ENCODE results near the gene PIH1D2.
"Not testable (repeated sequence)": the region's sequence is repeated elsewhere in the genome, so short reads cannot be mapped to it uniquely, and the experiment has no call there.

PIH1D2 gene

GRCh38 chr11:112042161-112042960, 31.5 kb downstream of the PIH1D2 start:
- Mint-ChIP-seq H3K36me3 (peaks cover 52% of the 10 kb centered on the region), H3K27me3 (no peaks in the 10 kb centered on the region), H3K4me3 (no peak overlapping the region), H3K4me1 (no peaks in the 10 kb centered on the region), H3K27ac (no peak overlapping the region), H3K9me3 (no peaks in the 10 kb centered on the region)
- DNase-seq: no peak
- CTCF ChIA-PET: no interaction called here

GRCh38 chr11:112037527-112037926, 36.3 kb downstream of the PIH1D2 start:
- CTCF ChIA-PET: no interaction called here
- no peak for DNase-seq
- no peak overlapping the region for H3K27ac Mint-ChIP-seq
- H3K4me3 Mint-ChIP-seq: no peak overlapping the region
- H3K9me3 Mint-ChIP-seq: no peaks in the 10 kb centered on the region
- H3K36me3 Mint-ChIP-seq: peaks cover 39% of the 10 kb centered on the region
- H3K27me3 Mint-ChIP-seq: no peaks in the 10 kb centered on the region
- H3K4me1 Mint-ChIP-seq: no peaks in the 10 kb centered on the region

- Mint-ChIP-seq H3K4me3 (no peak overlapping the region), H3K9me3 (no peaks in the 10 kb centered on the region), H3K36me3 (peaks cover 47% of the 10 kb centered on the region), H3K27me3 (no peaks in the 10 kb centered on the region), H3K4me1 (no peaks in the 10 kb centered on the region), H3K27ac (no peak overlapping the region)
- CTCF ChIA-PET: no interaction called here
- no peak for DNase-seq
These were observed 39.9 kb downstream of the PIH1D2 start for GRCh38 chr11:112033902-112034301.

GRCh38 chr11:112029460-112029859, 44.4 kb downstream of the PIH1D2 start:
- DNase-seq: no peak
- peaks cover 16% of the 10 kb centered on the region for H3K4me1 Mint-ChIP-seq
- CTCF ChIA-PET: no interaction called here
- H3K27me3 Mint-ChIP-seq: peaks cover 5% of the 10 kb centered on the region
- H3K36me3 Mint-ChIP-seq: peaks cover 44% of the 10 kb centered on the region
- H3K27ac Mint-ChIP-seq: no peak overlapping the region
- H3K4me3 Mint-ChIP-seq: no peak overlapping the region
- H3K9me3 Mint-ChIP-seq: no peaks in the 10 kb centered on the region

DNA sequence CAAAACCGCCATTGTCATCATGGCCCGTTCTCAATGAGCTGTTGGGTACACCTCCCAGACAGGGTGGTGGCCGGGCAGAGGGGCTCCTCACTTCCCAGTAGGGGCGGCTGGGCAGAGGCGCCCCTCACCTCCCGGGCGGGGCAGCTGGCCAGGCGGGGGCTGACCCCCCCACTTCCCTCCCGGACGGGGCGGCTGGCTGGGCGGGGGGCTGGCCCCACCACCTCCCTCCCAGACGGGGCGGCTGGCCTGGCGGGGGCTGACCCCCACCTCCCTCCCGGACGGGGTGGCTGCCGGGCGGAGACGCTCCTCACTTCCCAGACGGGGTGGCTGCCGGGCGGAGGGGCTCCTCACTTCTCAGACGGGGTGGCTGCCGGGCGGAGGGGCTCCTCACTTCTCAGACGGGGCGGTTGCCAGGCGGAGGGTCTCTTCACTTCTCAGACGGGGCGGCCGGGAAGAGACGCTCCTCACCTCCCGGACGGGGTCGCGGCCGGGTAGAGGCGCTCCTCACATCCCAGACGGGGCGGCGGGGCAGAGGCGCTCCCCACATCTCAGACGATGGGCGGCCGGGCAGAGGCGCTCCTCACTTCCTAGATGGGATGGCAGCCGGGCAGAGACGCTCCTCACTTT, 46.9 kb downstream of the PIH1D2 start:
- H3K27ac Mint-ChIP-seq, H3K4me3 Mint-ChIP-seq, H3K9me3 Mint-ChIP-seq, CTCF ChIA-PET, DNase-seq, H3K27me3 Mint-ChIP-seq: not testable (repeated sequence)
- peaks cover 34% of the 10 kb centered on the region for H3K36me3 Mint-ChIP-seq
- H3K4me1 Mint-ChIP-seq: peaks cover 31% of the 10 kb centered on the region

GRCh38 chr11:112025707-112026106, 48.1 kb downstream of the PIH1D2 start:
- no peak for DNase-seq
- CTCF ChIA-PET: interaction anchor here (1.0 kb wide), 1 partner anchor 148 kb away, joined by 4 read pairs; no protein-coding TSS in a partner anchor
- H3K4me3 Mint-ChIP-seq: peak overlapping the region; percentile 100
- H3K4me1 Mint-ChIP-seq: peaks cover 31% of the 10 kb centered on the region
- H3K36me3 Mint-ChIP-seq: peaks cover 30% of the 10 kb centered on the region
- peak overlapping the region; percentile 98 for H3K27ac Mint-ChIP-seq
- peaks cover 5% of the 10 kb centered on the region for H3K27me3 Mint-ChIP-seq
- H3K9me3 Mint-ChIP-seq: no peaks in the 10 kb centered on the region

- Mint-ChIP-seq H3K27ac (peak within 1 kb of the TSS; percentile 98), H3K36me3 (peaks cover 26% of the 10 kb centered on the region), H3K4me1 (peaks cover 31% of the 10 kb centered on the region), H3K4me3 (peak within 1 kb of the TSS; percentile 100), H3K9me3 (no peaks in the 10 kb centered on the region), H3K27me3 (peaks cover 5% of the 10 kb centered on the region)
- CTCF ChIA-PET: interaction anchor here (1.0 kb wide), 1 partner anchor 147 kb away, joined by 4 read pairs; no protein-coding TSS in a partner anchor
- DNase-seq: peak; percentile 92
These were observed 48.8 kb downstream of the PIH1D2 start, which contains the start of gene DLAT for GRCh38 chr11:112024773-112025678. Gene DLAT (plus strand): TSS chr11:112025408. CDS start chr11:112025473, 65 bp downstream.

- Mint-ChIP-seq H3K4me3 (peak overlapping the region; percentile 100), H3K27me3 (peaks cover 5% of the 10 kb centered on the region), H3K27ac (peak overlapping the region; percentile 98), H3K4me1 (peaks cover 31% of the 10 kb centered on the region), H3K9me3 (no peaks in the 10 kb centered on the region), H3K36me3 (peaks cover 18% of the 10 kb centered on the region)
- DNase-seq: no peak
- CTCF ChIA-PET: no interaction called here
These were observed 49.5 kb downstream of the PIH1D2 start for GRCh38 chr11:112024178-112024772.

GRCh38 chr11:112023104-112023503, 50.7 kb downstream of the PIH1D2 start:
- Mint-ChIP-seq H3K36me3 (peaks cover 9% of the 10 kb centered on the region), H3K4me3 (no peak overlapping the region), H3K27ac (peak overlapping the region; percentile 45), H3K27me3 (peaks cover 5% of the 10 kb centered on the region), H3K4me1 (peaks cover 25% of the 10 kb centered on the region), H3K9me3 (no peaks in the 10 kb centered on the region)
- CTCF ChIA-PET: interaction anchor here (0.7 kb wide), 1 partner anchor 37 kb away, joined by 3 read pairs; no protein-coding TSS in a partner anchor
- DNase-seq: no peak

DNA sequence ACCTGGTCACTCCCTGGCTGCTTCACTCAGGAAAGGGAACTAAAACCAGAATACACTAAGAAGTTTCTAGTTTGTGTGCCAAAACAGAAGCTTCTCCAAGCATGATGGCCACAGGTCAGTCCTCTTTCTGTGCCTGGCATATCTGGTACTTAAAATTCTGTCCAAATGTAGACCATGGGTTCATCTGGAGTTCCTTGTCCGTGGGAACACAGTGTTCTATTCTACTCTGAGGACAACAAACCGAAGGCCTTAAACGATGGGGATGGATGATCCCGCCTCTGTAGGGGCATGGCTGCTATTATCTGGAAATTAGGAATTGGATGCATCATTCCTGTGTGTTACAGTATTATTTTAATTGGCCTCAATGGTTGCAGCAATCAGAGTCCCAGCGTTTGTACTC, 54.8 kb downstream of the PIH1D2 start:
- Mint-ChIP-seq H3K27me3 (no peaks in the 10 kb centered on the region), H3K36me3 (no peaks in the 10 kb centered on the region), H3K4me3 (no peak overlapping the region), H3K27ac (no peak overlapping the region), H3K9me3 (no peaks in the 10 kb centered on the region), H3K4me1 (peaks cover 11% of the 10 kb centered on the region)
- no peak for DNase-seq
- CTCF ChIA-PET: interaction anchor here (0.8 kb wide), 1 partner anchor 95 kb away, joined by 4 read pairs; no protein-coding TSS in a partner anchor
